GM12878 (cell line): ENCODE measurements around the gene IL36B.

Experiments
- ATF2 ChIP-seq: IDR thresholded peaks from 2 replicates; pipeline ENCODE4 v1.6.1; 2012; ENCODE audit warnings: low read length, inconsistent platforms
- CTCF ChIP-seq, 3 experiments: IDR thresholded peaks in 2 of 3; conservative IDR thresholded peaks in 1 of 3; 2 replicates each; pipeline ENCODE4 v1.5.1; 2011; ENCODE audit warnings: low read depth in 3 of 3, low read length in 3 of 3, mild to moderate bottlenecking in 3 of 3, control low read depth in 2 of 3, moderate library complexity in 2 of 3, inconsistent platforms in 1 of 3, mixed read lengths in 1 of 3; ENCODE audit not compliant: control insufficient read depth in 2 of 3, insufficient read depth in 1 of 3; ENCODE audit errors: extremely low read depth in 1 of 3
- FOXK2 ChIP-seq: fragments of 450-650 bp; IDR thresholded peaks from 2 replicates; pipeline ENCODE4 v1.6.1; 2017; ENCODE audit warnings: mild to moderate bottlenecking, moderate library complexity
- PAX8 ChIP-seq: fragments of 450-650 bp; IDR thresholded peaks from 2 replicates; pipeline ENCODE4 v1.6.1; 2017; ENCODE audit warnings: mild to moderate bottlenecking, moderate library complexity
- RCOR1 ChIP-seq: conservative IDR thresholded peaks from 2 replicates; pipeline ENCODE4 v1.6.1; 2012; ENCODE audit warnings: low read depth, low read length, improper control_type of control experiment
- REST ChIP-seq: IDR thresholded peaks from 2 replicates; pipeline ENCODE4 v1.6.1; 2012; ENCODE audit warnings: mild to moderate bottlenecking, low read depth, low read length
- USF2 ChIP-seq: IDR thresholded peaks from 2 replicates; pipeline ENCODE4 v1.6.1; 2011; ENCODE audit warnings: low read depth, low read length, improper control_type of control experiment, borderline replicate concordance
- ZNF274 ChIP-seq: IDR thresholded peaks from one replicate; pipeline ENCODE4 v1.8.0; 2011; ENCODE audit not compliant: insufficient read length, insufficient read depth

- TF ChIP-seq CTCF (IDR thresholded peaks at IDR 0.05 in 2 of 3, conservative IDR thresholded peaks at IDR 0.05 in 1 of 3; ENCODE audit: control insufficient read depth in 2 of 3, extremely low read depth in 1 of 3, insufficient read depth in 1 of 3, low read depth in 3 of 3, low read length in 3 of 3) (no peak), PAX8 (no peak), REST (no peak), FOXK2 (no peak), USF2 (no peak), RCOR1 (no peak), ATF2 (no peak), ZNF274 (no peak)
Observed at GRCh38 chr2:112980537-112980936, 72.1 kb downstream of the IL36B start.
